Raji (cell line): ENCODE results near the gene LIPA.

Experiments used
- POLR2A ChIP-seq: IDR thresholded peaks from 2 replicates; pipeline ENCODE4 v1.6.1; 2011; ENCODE audit warnings: low read depth, low read length, control low read depth; ENCODE audit not compliant: insufficient read depth

The LIPA gene

GRCh38 chr10:89278034-89278535 is 26.5 kb upstream of the LIPA start:
- TF ChIP-seq POLR2A: no peak

- TF ChIP-seq POLR2A: no peak
Measured at GRCh38 chr10:89275383-89275782, 23.8 kb upstream of the LIPA start.

GRCh38 chr10:89274928-89275327 is 23.4 kb upstream of the LIPA start:
- no peak for TF ChIP-seq POLR2A

- no peak for TF ChIP-seq POLR2A
Measured at GRCh38 chr10:89273680-89274079, 22.1 kb upstream of the LIPA start.

GRCh38 chr10:89271532-89271931 is 20.0 kb upstream of the LIPA start:
- TF ChIP-seq POLR2A: no peak

GRCh38 chr10:89270153-89270483 is 18.5 kb upstream of the LIPA start:
- TF ChIP-seq POLR2A: no peak

- TF ChIP-seq POLR2A: no peak
Measured at GRCh38 chr10:89269433-89270152, 18.0 kb upstream of the LIPA start.

- TF ChIP-seq POLR2A: no peak
Measured at GRCh38 chr10:89266721-89267453, 15.3 kb upstream of the LIPA start.

GRCh38 chr10:89263531-89263930 is 12.0 kb upstream of the LIPA start:
- no peak for TF ChIP-seq POLR2A

- TF ChIP-seq POLR2A: no peak
Measured at GRCh38 chr10:89263091-89263490, 11.5 kb upstream of the LIPA start.

GRCh38 chr10:89262086-89263051 is 10.8 kb upstream of the LIPA start:
- TF ChIP-seq POLR2A: no peak

GRCh38 chr10:89258881-89259280 is 7.3 kb upstream of the LIPA start:
- no peak for TF ChIP-seq POLR2A

GRCh38 chr10:89257581-89257980 is 6.0 kb upstream of the LIPA start:
- no peak for TF ChIP-seq POLR2A

GRCh38 chr10:89256962-89257361 is 5.4 kb upstream of the LIPA start:
- TF ChIP-seq POLR2A: no peak

GRCh38 chr10:89256340-89256739 is 4.8 kb upstream of the LIPA start:
- TF ChIP-seq POLR2A: no peak
